Esophagus squamous epithelium (tissue), 5 donors: Measurements from ENCODE around the gene ZFP36L1. TPM values are rescaled to one million over a fixed set of nuclear protein-coding genes. Genes with fewer than 3 reads are reported as not detected.

ENCODE experiments used
- DNase-seq: peaks from one replicate; lab custom pipeline; 2025; lab: John Stamatoyannopoulos, UW
- H3K27ac ChIP-seq, 4 donors: fragments of 200-600 bp; sonication (generic); one replicate each; pipeline ENCODE4 v1.5.1; 2016 to 2019; ENCODE audit warnings: mild to moderate bottlenecking in 1 of 4
- H3K27me3 ChIP-seq, 4 donors: fragments of 200-600 bp; sonication (generic); 1 replicate in 3 of 4; 2 replicates in 1 of 4; pipeline versions ENCODE4 v1.5.1 to v1.6.0; 2017 to 2021; ENCODE audit warnings: antibody characterized with exemption in 1 of 4
- H3K36me3 ChIP-seq, 3 donors: fragments of 200-600 bp; sonication (generic); one replicate each; pipeline ENCODE4 v1.5.1; 2016 to 2019
- H3K4me1 ChIP-seq, 3 donors: fragments of 200-600 bp; sonication (generic); one replicate each; pipeline ENCODE4 v1.5.1; 2017 to 2019
- H3K4me3 ChIP-seq, 4 donors: fragments of 200-600 bp; sonication (generic); 1 replicate in 3 of 4; 2 replicates in 1 of 4; pipeline ENCODE4 v1.5.1; 2016 to 2019; ENCODE audit warnings: mild to moderate bottlenecking in 2 of 4, moderate library complexity in 1 of 4
- H3K9me3 ChIP-seq, 3 donors: fragments of 200-600 bp; sonication (generic); one replicate each; pipeline ENCODE4 v1.5.1; 2016 to 2019
- POLR2A ChIP-seq, 4 donors: fragments of 450-650 bp; IDR thresholded peaks; one replicate each; pipeline ENCODE4 v1.6.1; 2017; ENCODE audit warnings: antibody characterized with exemption in 4 of 4, mild to moderate bottlenecking in 4 of 4, moderate library complexity in 3 of 4
- WGBS, 2 donors: methylation state at CpG; one replicate each; pipeline ENCODE4 v1.1.5; 2018; 5-methylcytosine and 5-hydroxymethylcytosine counted together
- intact Hi-C: fragments of 100-400 bp; cut with DNase I; formaldehyde crosslinking; loops from one replicate; pipeline ENCODE4 v1.15.0; 2022
- total RNA-seq, 4 donors: library from RNA; depleted of rRNA; stranded (reverse); fragments of >200 nt; gene quantifications; one replicate each; pipeline ENCODE4 v1.1.0, GENCODE V29; 2016
- TF ChIP-seq, protein P1 (sequence below), 6 experiments: fragments of 450-650 bp in 4 of 6; fragments of 200-600 bp in 2 of 6; sonication (generic) in 2 of 6; IDR thresholded peaks; one replicate each; pipeline ENCODE4 v1.5.1; 2016 to 2019; ENCODE audit warnings: antibody characterized with exemption in 6 of 6, mild to moderate bottlenecking in 4 of 6, moderate library complexity in 4 of 6
- donor health status: DM: yes; HTN: yes; CAD: no.

ZFP36L1 gene
- total RNA-seq, 4 donors from 2014 or later = 75.4 to 364 (median 152) TPM

DNA sequence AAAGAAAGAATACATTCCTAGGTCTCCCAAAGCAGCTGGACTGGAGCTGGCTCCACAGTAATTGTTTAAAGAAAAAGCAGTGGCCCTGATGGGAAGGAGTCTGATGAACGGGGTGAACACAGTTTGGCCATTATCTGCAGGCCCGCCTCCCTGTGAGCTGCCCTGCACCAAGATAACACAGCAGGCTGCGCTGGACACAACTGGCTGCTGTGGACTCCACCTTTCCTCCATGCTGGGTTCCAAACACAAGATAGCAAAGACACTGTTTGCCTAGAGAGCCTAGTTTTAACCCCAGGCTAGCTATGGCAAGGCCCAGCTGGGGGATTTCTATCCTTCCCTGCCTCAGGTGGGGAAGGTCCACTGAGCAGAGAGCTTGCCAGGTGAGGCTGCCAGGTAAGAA is 34.6 kb downstream of the ZFP36L1 start:
- Histone ChIP-seq H3K9me3 (no peaks in the 10 kb centered on the region), H3K27ac (no peak overlapping the region), H3K4me1 (peaks cover 7 to 68% (median 24%) of the 10 kb centered on the region in 3 donors), H3K4me3 (no peak overlapping the region), H3K27me3 (no peaks in the 10 kb centered on the region), H3K36me3 (no peaks in the 10 kb centered on the region)
- intact Hi-C loops = no loop called here
- TF ChIP-seq, protein P1, sequence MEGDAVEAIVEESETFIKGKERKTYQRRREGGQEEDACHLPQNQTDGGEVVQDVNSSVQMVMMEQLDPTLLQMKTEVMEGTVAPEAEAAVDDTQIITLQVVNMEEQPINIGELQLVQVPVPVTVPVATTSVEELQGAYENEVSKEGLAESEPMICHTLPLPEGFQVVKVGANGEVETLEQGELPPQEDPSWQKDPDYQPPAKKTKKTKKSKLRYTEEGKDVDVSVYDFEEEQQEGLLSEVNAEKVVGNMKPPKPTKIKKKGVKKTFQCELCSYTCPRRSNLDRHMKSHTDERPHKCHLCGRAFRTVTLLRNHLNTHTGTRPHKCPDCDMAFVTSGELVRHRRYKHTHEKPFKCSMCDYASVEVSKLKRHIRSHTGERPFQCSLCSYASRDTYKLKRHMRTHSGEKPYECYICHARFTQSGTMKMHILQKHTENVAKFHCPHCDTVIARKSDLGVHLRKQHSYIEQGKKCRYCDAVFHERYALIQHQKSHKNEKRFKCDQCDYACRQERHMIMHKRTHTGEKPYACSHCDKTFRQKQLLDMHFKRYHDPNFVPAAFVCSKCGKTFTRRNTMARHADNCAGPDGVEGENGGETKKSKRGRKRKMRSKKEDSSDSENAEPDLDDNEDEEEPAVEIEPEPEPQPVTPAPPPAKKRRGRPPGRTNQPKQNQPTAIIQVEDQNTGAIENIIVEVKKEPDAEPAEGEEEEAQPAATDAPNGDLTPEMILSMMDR (IDR thresholded peaks at IDR 0.05) = no peak
- no peak for TF ChIP-seq POLR2A (IDR thresholded peaks at IDR 0.05)
- DNase-seq = no peak
- 79 to 100% methylated on average over 1 to 3 of the region's 3 CpGs for WGBS, 2 donors

DNA sequence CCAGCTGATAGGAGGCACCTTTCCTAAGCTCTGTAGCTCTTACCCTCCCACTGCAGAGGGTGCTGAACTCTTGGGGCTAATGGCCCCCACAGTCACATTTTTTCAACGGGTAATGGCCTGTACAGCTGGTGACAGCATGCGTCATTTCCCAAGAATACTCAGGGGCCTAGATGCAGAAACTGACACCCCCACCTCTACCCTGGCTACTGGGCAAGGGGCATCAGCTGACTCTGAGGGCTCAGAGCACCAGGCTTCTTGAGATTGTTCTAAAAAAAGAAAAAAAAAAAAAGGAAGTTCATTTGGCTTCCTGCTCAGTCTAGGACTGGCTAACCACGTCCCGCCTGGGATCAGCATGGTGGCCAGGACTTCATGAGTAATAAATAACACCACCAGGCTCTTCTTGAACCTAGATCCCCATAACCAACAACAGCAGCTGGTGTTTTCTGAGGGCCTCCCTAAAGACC is 35.2 kb downstream of the ZFP36L1 start:
- 38 to 45% methylated on average over 2 to 4 of the region's 4 CpGs for WGBS, 2 donors
- Histone ChIP-seq H3K4me1 (peaks cover 2 to 62% (median 22%) of the 10 kb centered on the region in 3 donors), H3K27ac (peak overlapping the region in 1 of 4 donors; percentile 5), H3K4me3 (no peak overlapping the region), H3K36me3 (no peaks in the 10 kb centered on the region), H3K27me3 (no peaks in the 10 kb centered on the region), H3K9me3 (no peaks in the 10 kb centered on the region)
- intact Hi-C loops = no loop called here
- no peak for DNase-seq
- TF ChIP-seq, protein P1 (IDR thresholded peaks at IDR 0.05) = no peak
- TF ChIP-seq POLR2A (IDR thresholded peaks at IDR 0.05) = no peak

DNA sequence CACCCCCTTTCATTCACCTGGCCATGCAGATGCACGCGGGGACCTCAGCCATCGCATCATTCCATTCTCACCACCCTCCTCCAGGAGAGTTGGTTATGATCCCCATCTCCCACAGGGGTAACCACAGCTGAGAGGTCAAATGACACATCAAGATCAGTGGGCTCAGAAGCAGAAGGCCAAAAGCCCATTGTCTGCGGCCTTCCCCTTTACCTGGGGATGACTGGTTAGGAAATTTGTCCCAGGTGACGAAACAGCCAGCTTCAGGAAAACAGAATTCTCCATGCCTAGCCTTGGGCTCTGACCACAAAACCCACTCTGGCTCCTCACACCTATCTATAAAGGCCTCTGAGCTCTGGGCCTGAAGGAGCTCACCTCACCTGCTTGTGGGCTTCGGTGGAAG is 36.1 kb downstream of the ZFP36L1 start:
- no peak overlapping the region for H3K27ac ChIP-seq
- DNase-seq = no peak
- no peaks in the 10 kb centered on the region for H3K27me3 ChIP-seq
- no peaks in the 10 kb centered on the region for H3K36me3 ChIP-seq
- intact Hi-C loops = no loop called here
- WGBS, 2 donors = 96 to 100% methylated on average over 3 to 4 of the region's 6 CpGs
- H3K9me3 ChIP-seq = no peaks in the 10 kb centered on the region
- peaks cover 0 to 53% (median 21%) of the 10 kb centered on the region in 3 donors for H3K4me1 ChIP-seq
- TF ChIP-seq POLR2A (IDR thresholded peaks at IDR 0.05) = no peak
- TF ChIP-seq, protein P1 (IDR thresholded peaks at IDR 0.05) = no peak
- H3K4me3 ChIP-seq = no peak overlapping the region

DNA sequence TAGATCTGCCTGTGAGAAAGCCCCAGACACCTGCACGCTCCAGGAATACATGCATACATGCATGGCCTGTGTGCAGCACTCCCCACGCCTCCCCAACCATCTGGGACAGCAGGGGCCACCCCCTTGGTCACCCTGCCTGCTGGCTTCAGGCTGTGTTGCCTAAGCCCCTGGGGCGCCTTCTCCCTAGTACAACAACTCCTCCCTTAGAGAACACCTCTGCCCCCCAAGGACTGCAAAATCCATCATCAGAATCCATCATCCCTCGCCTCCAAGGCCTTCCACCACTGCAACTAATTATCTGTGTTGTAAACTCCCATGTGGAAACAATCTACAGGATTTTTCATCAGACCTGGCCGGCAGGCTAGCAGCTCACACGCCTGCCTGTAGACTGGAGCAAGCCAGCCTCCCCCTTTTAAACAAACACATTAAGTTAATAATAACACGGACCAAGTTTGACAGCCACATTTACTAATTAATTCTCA is 36.8 kb downstream of the ZFP36L1 start:
- Histone ChIP-seq H3K9me3 (no peaks in the 10 kb centered on the region), H3K27ac (no peak overlapping the region), H3K36me3 (no peaks in the 10 kb centered on the region), H3K4me1 (peaks cover 0 to 46% (median 21%) of the 10 kb centered on the region in 3 donors), H3K4me3 (no peak overlapping the region), H3K27me3 (no peaks in the 10 kb centered on the region)
- WGBS, 2 donors = 65 to 74% methylated on average over 7 of the region's 7 CpGs
- DNase-seq = no peak
- TF ChIP-seq, protein P1 (IDR thresholded peaks at IDR 0.05) = no peak
- TF ChIP-seq POLR2A (IDR thresholded peaks at IDR 0.05) = no peak
- intact Hi-C loops = no loop called here

DNA sequence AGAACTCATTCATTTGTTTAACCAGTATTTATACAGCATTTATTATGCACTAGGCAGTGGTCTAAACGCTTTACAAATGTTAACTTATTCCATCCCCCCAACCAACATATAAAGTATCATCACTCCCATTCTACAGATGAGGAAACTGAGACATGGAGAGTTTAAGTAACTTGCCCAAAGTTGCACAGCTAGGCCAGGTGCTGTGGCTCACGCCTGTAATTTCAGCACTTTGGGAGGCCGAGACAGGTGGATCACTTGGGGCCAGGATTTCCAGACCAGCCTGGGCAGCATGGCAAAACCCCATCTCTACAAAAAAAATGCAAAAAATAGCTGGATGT is 37.9 kb downstream of the ZFP36L1 start:
- 88 to 96% methylated on average over 3 of the region's 3 CpGs for WGBS, 2 donors
- no peaks in the 10 kb centered on the region for H3K9me3 ChIP-seq
- TF ChIP-seq, protein P1 (IDR thresholded peaks at IDR 0.05) = no peak
- TF ChIP-seq POLR2A (IDR thresholded peaks at IDR 0.05) = no peak

More for the DNA sequence above, 37.9 kb downstream of the ZFP36L1 start:
- intact Hi-C loops = no loop called here
- Histone ChIP-seq H3K4me3 (no peak overlapping the region), H3K27me3 (no peaks in the 10 kb centered on the region), H3K36me3 (no peaks in the 10 kb centered on the region), H3K27ac (no peak overlapping the region), H3K4me1 (peaks cover 0 to 42% (median 23%) of the 10 kb centered on the region in 3 donors)
- DNase-seq = no peak
